Mesendoderm (in vitro differentiated cells): Measurements from ENCODE around the gene SLC1A5.
"Not testable (repeated sequence)": the region's sequence is repeated elsewhere in the genome, so short reads cannot be mapped to it uniquely, and the experiment has no call there.

Experiments used
- DNase-seq: peaks from one replicate; pipeline ENCODE4 v3.0.0; 2013
- H2AK5ac ChIP-seq: 2 replicates; pipeline ENCODE4 v1.6.1; 2013; ENCODE audit warnings: low read length, inconsistent platforms
- H2BK120ac ChIP-seq: 2 replicates; pipeline ENCODE4 v1.6.1; 2013; ENCODE audit warnings: low read depth, mild to moderate bottlenecking, low read length, moderate library complexity, mixed read lengths
- H2BK15ac ChIP-seq: replicated peaks from 2 replicates; pipeline ENCODE4 v1.6.1; 2013; ENCODE audit warnings: low read depth, mild to moderate bottlenecking, moderate library complexity
- H2BK5ac ChIP-seq: 2 replicates; pipeline ENCODE4 v1.6.1; 2013; ENCODE audit warnings: low read length, inconsistent platforms
- H3K18ac ChIP-seq: 2 replicates; pipeline ENCODE4 v1.6.1; 2013; ENCODE audit warnings: mild to moderate bottlenecking, low read length, mixed read lengths
- H3K23ac ChIP-seq: one replicate; pipeline ENCODE4 v1.6.1; 2013; ENCODE audit warnings: low read length
- H3K27ac ChIP-seq: 2 replicates; pipeline ENCODE4 v1.5.1; 2013; ENCODE audit warnings: low read depth, mild to moderate bottlenecking, inconsistent platforms, low read length, moderate library complexity
- H3K27me3 ChIP-seq: 2 replicates; pipeline ENCODE4 v1.6.1; 2013; ENCODE audit warnings: low read length, control low read depth, mild to moderate bottlenecking, inconsistent platforms; ENCODE audit not compliant: insufficient read depth, poor library complexity
- H3K36me3 ChIP-seq: 2 replicates; pipeline ENCODE4 v1.6.1; 2013; ENCODE audit warnings: low read length, inconsistent platforms; ENCODE audit not compliant: control insufficient read depth, insufficient read depth
- H3K4ac ChIP-seq: one replicate; pipeline ENCODE4 v1.6.1; 2013; ENCODE audit warnings: low read depth, mild to moderate bottlenecking, low read length, moderate library complexity
- H3K4me1 ChIP-seq: 2 replicates; pipeline ENCODE4 v1.6.1; 2013; ENCODE audit warnings: low read depth, low read length, inconsistent platforms; ENCODE audit not compliant: control insufficient read depth
- H3K4me2 ChIP-seq: 2 replicates; pipeline ENCODE4 v1.6.1; 2013; ENCODE audit warnings: low read length
- H3K4me3 ChIP-seq: 2 replicates; pipeline ENCODE4 v1.5.1; 2013; ENCODE audit warnings: mild to moderate bottlenecking, low read length
- H3K56ac ChIP-seq: one replicate; pipeline ENCODE4 v1.6.1; 2013; ENCODE audit warnings: low read length
- H3K79me1 ChIP-seq: 2 replicates; pipeline ENCODE4 v1.6.1; 2013; ENCODE audit warnings: low read length, inconsistent platforms
- H3K79me2 ChIP-seq: 2 replicates; pipeline ENCODE4 v1.6.1; 2013; ENCODE audit warnings: mild to moderate bottlenecking, low read length; ENCODE audit not compliant: control insufficient read depth, insufficient read depth
- H3K9ac ChIP-seq: 2 replicates; pipeline ENCODE4 v1.6.1; 2013; ENCODE audit warnings: low read length, inconsistent platforms
- H4K5ac ChIP-seq: one replicate; pipeline ENCODE4 v1.6.1; 2013; ENCODE audit warnings: low read length
- H4K8ac ChIP-seq: one replicate; pipeline ENCODE4 v1.6.1; 2013; ENCODE audit warnings: low read depth, mild to moderate bottlenecking, control low read depth, low read length, moderate library complexity
- WGBS: extraction: QIAGEN DNeasy Blood & Tissue Kit; methylation state at CpG from one replicate; pipeline ENCODE4 v1.1.7; 2013; ENCODE audit warnings: low lambda C conversion rate, missing lambda C conversion rate; ENCODE audit not compliant: insufficient coverage; ENCODE audit errors: extremely low coverage; 5-methylcytosine and 5-hydroxymethylcytosine counted together

The SLC1A5 gene

DNA sequence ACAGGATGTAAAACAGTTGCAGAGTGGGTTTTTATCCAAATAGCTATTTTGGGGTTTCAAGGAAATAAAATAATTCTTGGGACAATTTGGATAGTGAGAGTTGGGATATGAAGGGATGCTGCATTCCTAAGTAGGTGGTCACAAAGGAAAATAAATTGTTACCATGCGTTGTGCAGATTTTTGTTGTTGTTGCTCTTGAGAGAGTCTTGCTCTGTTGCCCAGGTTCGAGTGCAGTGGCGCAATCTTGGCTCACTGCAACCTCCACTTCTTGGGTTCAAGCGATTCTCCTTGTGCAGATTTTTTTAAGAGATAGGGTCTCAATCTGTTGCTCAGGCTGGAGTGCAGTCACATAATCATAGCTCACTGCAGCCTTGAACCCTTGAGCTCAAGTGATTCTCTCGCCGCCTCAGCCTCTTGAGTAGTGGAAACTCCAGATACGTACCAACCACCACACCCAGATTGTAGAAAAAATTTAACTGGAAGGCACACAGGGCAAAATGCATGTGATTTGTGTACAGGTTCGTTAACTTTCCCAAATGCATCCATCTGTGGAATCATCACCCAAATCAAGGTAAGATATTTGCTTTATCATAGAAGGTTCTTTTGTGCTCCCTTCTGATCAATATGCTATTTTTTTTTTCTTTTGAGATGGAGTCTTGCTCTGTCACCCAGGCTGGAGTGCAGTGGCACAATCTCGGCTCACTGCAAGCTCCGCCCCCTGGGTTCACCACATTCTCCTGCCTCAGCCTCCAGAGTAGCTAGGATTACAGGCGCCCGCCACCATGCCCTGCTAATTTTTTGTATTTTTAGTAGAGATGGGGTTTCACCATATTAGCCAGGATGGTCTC, 16.0 kb downstream of the SLC1A5 start:
- Histone ChIP-seq H2BK15ac (no peak overlapping the region), H3K4me3 (no peak overlapping the region), H3K23ac (no peak overlapping the region), H3K27me3 (no peaks in the 10 kb centered on the region), H3K79me1 (peaks cover 6% of the 10 kb centered on the region), H3K18ac (no peak overlapping the region), H2AK5ac (no peak overlapping the region), H4K8ac (no peak overlapping the region), H3K4me1 (no peaks in the 10 kb centered on the region), H3K27ac (no peak overlapping the region), H3K36me3 (peaks cover 19% of the 10 kb centered on the region), H4K5ac (no peak overlapping the region), H3K4me2 (no peak overlapping the region), H2BK5ac (no peak overlapping the region), H3K4ac (no peak overlapping the region), H3K56ac (no peak overlapping the region), H3K9ac (no peak overlapping the region), H3K79me2 (no peaks in the 10 kb centered on the region), H2BK120ac (no peak overlapping the region)
- no CpG with 5 or more reads among the region's 12 CpGs for WGBS
- DNase-seq = no peak

DNA sequence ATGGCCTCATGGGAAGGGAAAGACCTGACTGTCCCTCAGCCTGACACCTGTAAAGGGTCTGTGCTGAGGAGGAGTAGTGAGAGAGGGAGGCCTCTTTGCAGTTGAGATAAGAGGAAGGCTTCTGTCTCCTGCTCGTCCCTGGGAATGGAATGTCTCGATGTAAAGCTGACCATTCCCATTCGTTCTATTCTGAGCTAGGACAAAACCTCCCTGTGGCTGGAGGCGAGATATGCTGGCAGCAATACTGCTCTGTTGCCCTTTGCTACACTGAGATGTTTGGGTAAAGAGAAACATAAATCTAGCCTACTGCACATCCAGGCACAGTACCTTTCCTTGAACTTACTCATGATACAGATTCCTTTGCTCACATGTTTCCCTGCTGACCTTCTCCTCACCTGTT, 19.6 kb downstream of the SLC1A5 start:
- H3K4ac ChIP-seq, H3K4me3 ChIP-seq, H3K18ac ChIP-seq, H3K27ac ChIP-seq, H3K79me1 ChIP-seq, H2BK5ac ChIP-seq, H3K4me1 ChIP-seq, H2BK120ac ChIP-seq, H4K8ac ChIP-seq, H3K36me3 ChIP-seq, H3K27me3 ChIP-seq, H4K5ac ChIP-seq, H3K23ac ChIP-seq, H3K4me2 ChIP-seq, H3K9ac ChIP-seq, H2BK15ac ChIP-seq, H3K79me2 ChIP-seq, H2AK5ac ChIP-seq, H3K56ac ChIP-seq, DNase-seq: not testable (repeated sequence)
- no CpG with 5 or more reads among the region's 4 CpGs for WGBS

- H3K23ac ChIP-seq = no peak overlapping the region
- H3K4me3 ChIP-seq = no peak overlapping the region
- no CpG with 5 or more reads among the region's 18 CpGs for WGBS
- H3K4me1 ChIP-seq = no peaks in the 10 kb centered on the region
- H3K36me3 ChIP-seq = no peaks in the 10 kb centered on the region
- H3K79me2 ChIP-seq = no peaks in the 10 kb centered on the region
- no peak overlapping the region for H3K27ac ChIP-seq
- no peak overlapping the region for H3K4me2 ChIP-seq
- no peaks in the 10 kb centered on the region for H3K27me3 ChIP-seq
- no peak overlapping the region for H2BK120ac ChIP-seq
- H2BK15ac ChIP-seq = no peak overlapping the region
- H2BK5ac ChIP-seq = no peak overlapping the region
- H3K56ac ChIP-seq = no peak overlapping the region
- H4K8ac ChIP-seq = no peak overlapping the region
- no peak overlapping the region for H2AK5ac ChIP-seq
- H3K4ac ChIP-seq = no peak overlapping the region
- DNase-seq = peak; percentile 72
- H4K5ac ChIP-seq = no peak overlapping the region
- no peak overlapping the region for H3K18ac ChIP-seq
- no peaks in the 10 kb centered on the region for H3K79me1 ChIP-seq
- H3K9ac ChIP-seq = no peak overlapping the region
Observed at GRCh38 chr19:46766569-46767317, 21.7 kb downstream of the SLC1A5 start.

GRCh38 chr19:46764817-46765291, 23.5 kb downstream of the SLC1A5 start:
- no peak for DNase-seq
- Histone ChIP-seq H3K36me3 (no peaks in the 10 kb centered on the region), H2BK5ac (no peak overlapping the region), H3K4me2 (no peak overlapping the region), H3K4ac (no peak overlapping the region), H3K79me1 (no peaks in the 10 kb centered on the region), H2BK15ac (no peak overlapping the region), H4K5ac (no peak overlapping the region), H3K23ac (no peak overlapping the region), H3K56ac (no peak overlapping the region), H3K27ac (no peak overlapping the region), H3K79me2 (no peaks in the 10 kb centered on the region), H3K4me1 (no peaks in the 10 kb centered on the region), H3K9ac (no peak overlapping the region), H3K18ac (no peak overlapping the region), H3K27me3 (no peaks in the 10 kb centered on the region), H2BK120ac (no peak overlapping the region), H2AK5ac (no peak overlapping the region), H3K4me3 (no peak overlapping the region), H4K8ac (no peak overlapping the region)
- no CpG with 5 or more reads among the region's 11 CpGs for WGBS

DNA sequence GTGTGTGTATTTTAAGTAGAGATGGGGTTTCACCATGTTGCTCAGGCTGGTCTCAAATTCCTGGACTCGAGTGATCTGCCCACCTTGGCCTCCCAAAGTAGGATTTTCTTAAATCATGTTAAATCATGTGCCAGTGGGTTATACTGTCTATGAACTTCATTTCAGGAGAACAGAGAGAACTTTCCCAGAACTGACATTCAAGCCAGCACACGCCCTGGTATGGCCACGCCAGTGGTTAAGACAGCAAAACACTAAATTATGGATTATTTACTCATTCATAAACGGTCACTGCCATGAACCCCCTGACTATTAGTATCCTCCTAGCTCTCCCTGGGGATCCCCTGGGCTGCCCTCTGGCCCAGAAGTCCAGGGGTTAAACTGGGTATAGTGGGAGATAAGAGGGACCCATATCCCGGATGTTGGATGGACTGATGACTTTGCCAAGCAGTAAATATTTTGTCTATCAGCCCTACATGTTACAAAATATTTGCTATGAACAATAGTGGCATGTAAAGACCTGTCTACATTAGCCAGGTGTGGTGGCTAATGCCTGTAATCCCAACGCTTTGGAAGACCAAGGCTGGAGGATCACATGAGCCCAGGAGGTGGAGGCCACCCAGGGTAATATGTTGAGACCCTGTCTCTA, 26.0 kb downstream of the SLC1A5 start:
- Histone ChIP-seq H3K79me2 (no peaks in the 10 kb centered on the region), H3K36me3 (no peaks in the 10 kb centered on the region), H3K4me2 (no peak overlapping the region), H3K4ac (no peak overlapping the region), H3K18ac (no peak overlapping the region), H3K23ac (no peak overlapping the region), H2AK5ac (no peak overlapping the region), H2BK5ac (no peak overlapping the region), H4K5ac (no peak overlapping the region), H4K8ac (no peak overlapping the region), H3K79me1 (peaks cover 1% of the 10 kb centered on the region), H3K56ac (no peak overlapping the region), H3K27me3 (no peaks in the 10 kb centered on the region), H2BK120ac (no peak overlapping the region), H3K4me3 (no peak overlapping the region), H2BK15ac (no peak overlapping the region), H3K4me1 (no peaks in the 10 kb centered on the region), H3K27ac (no peak overlapping the region), H3K9ac (no peak overlapping the region)
- no peak for DNase-seq
- no CpG with 5 or more reads among the region's 6 CpGs for WGBS
